Spleen (tissue), 11 donors: Measurements from ENCODE around the gene IGHMBP2. TPM values are rescaled to one million over a fixed set of nuclear protein-coding genes. Genes with fewer than 3 reads are reported as not detected.

Source experiments
- DNase-seq: peaks from one replicate; pipeline ENCODE4 v3.0.0-alpha.2; 2020
- H3K27ac ChIP-seq, 8 donors: fragments of 200-600 bp; sonication (generic) in 7 of 8; 1 replicate in 4 of 8; 2 replicates in 4 of 8; pipeline versions ENCODE4 v1.5.0 to v1.8.0; 2016 to 2021; ENCODE audit warnings: inconsistent platforms in 4 of 8, mild to moderate bottlenecking in 4 of 8, moderate library complexity in 1 of 8
- H3K27me3 ChIP-seq, 7 donors: fragments of 200-600 bp; sonication (generic) in 6 of 7; replicated peaks in 1 of 7; 1 replicate in 4 of 7; 2 replicates in 3 of 7; pipeline versions ENCODE4 v1.5.0 to v1.8.0; 2016 to 2021; ENCODE audit warnings: inconsistent platforms in 3 of 7, mild to moderate bottlenecking in 1 of 7
- H3K36me3 ChIP-seq, 6 donors: fragments of 200-600 bp; sonication (generic) in 5 of 6; 1 replicate in 4 of 6; 2 replicates in 2 of 6; pipeline versions ENCODE4 v1.5.0 to v1.8.0; 2016 to 2021; ENCODE audit warnings: inconsistent platforms in 2 of 6
- H3K4me1 ChIP-seq, 6 donors: fragments of 200-600 bp; sonication (generic) in 5 of 6; 1 replicate in 3 of 6; 2 replicates in 3 of 6; pipeline versions ENCODE4 v1.5.0 to v1.8.0; 2016 to 2021; ENCODE audit warnings: inconsistent platforms in 3 of 6
- H3K4me3 ChIP-seq, 8 donors: fragments of 200-600 bp; sonication (generic) in 7 of 8; 1 replicate in 4 of 8; 2 replicates in 4 of 8; pipeline versions ENCODE4 v1.5.0 to v1.8.0; 2016 to 2021; ENCODE audit warnings: inconsistent platforms in 4 of 8, mild to moderate bottlenecking in 4 of 8, moderate library complexity in 2 of 8
- H3K9me3 ChIP-seq, 8 donors: fragments of 200-600 bp; sonication (generic) in 7 of 8; 1 replicate in 4 of 8; 2 replicates in 4 of 8; pipeline versions ENCODE4 v1.5.0 to v1.8.0; 2016 to 2021; ENCODE audit warnings: inconsistent platforms in 4 of 8
- POLR2A ChIP-seq, 3 donors: fragments of 450-650 bp; IDR thresholded peaks; one replicate each; pipeline ENCODE4 v1.5.1; 2017; ENCODE audit warnings: antibody characterized with exemption in 3 of 3, mild to moderate bottlenecking in 1 of 3
- POLR2AphosphoS5 ChIP-seq, 3 donors: sonication (generic); formaldehyde crosslinking; IDR thresholded peaks; one replicate each; pipeline ENCODE4 v1.5.1; 2017; ENCODE audit warnings: antibody characterized with exemption in 3 of 3
- WGBS, 5 donors: extraction: QIAGEN DNeasy Blood & Tissue Kit in 3 of 5; methylation state at CpG; one replicate each; pipeline versions ENCODE4 v1.1.5 to v1.1.7; 2013 to 2018; 5-methylcytosine and 5-hydroxymethylcytosine counted together
- intact Hi-C: fragments of 100-400 bp; cut with DNase I; formaldehyde crosslinking; loops from one replicate; pipeline ENCODE4 v1.15.0; 2023; ENCODE audit warnings: low total_unique reads
- polyA plus RNA-seq, 3 donors: library from polyadenylated mRNA; stranded (reverse); fragments of 200-250 nt; gene quantifications; one replicate each; pipeline ENCODE4 v1.2.1, GENCODE V29; 2013
- total RNA-seq, 7 donors: library from RNA; depleted of rRNA in 3 of 7; stranded (reverse); fragments of >200 nt in 3 of 7; fragmentation: NEBNext Ultra II Directional in 4 of 7; extraction: Animal tissue kit (Norgen Biotek cat#: 25700) in 4 of 7; gene quantifications; one replicate each; pipeline versions ENCODE4 v1.1.0 to v1.2.1, GENCODE V29; 2016 to 2021
- TF ChIP-seq, protein P1 (sequence below), 11 experiments: fragments of 200-600 bp in 7 of 11; fragments of 450-650 bp in 4 of 11; sonication (generic) in 4 of 11; IDR thresholded peaks in 8 of 11; conservative IDR thresholded peaks in 3 of 11; 1 replicate in 7 of 11; 2 replicates in 4 of 11; pipeline versions ENCODE4 v1.4.0 to v1.8.0; 2016 to 2021; ENCODE audit warnings: antibody characterized with exemption in 11 of 11, inconsistent platforms in 4 of 11, mild to moderate bottlenecking in 1 of 11
- donor health status: healthy with polysubstance abuse.
- donor health status: DM: no; HTN: no; CAD: no; lungs with moderate emphysema.
- donor health status: DM: no; HTN: no; CAD: no.
- donor health status: Bipolar disorder and iron deficiency.
- donor health status: healthy.
- donor health status: DM: no; HTN: no; CAD: no.
- donor health status: DM: yes; HTN: yes; CAD: no.

The IGHMBP2 gene
- total and polyA plus RNA-seq, 10 donors, result 8.2 to 31.6 (median 24.6) TPM

DNA sequence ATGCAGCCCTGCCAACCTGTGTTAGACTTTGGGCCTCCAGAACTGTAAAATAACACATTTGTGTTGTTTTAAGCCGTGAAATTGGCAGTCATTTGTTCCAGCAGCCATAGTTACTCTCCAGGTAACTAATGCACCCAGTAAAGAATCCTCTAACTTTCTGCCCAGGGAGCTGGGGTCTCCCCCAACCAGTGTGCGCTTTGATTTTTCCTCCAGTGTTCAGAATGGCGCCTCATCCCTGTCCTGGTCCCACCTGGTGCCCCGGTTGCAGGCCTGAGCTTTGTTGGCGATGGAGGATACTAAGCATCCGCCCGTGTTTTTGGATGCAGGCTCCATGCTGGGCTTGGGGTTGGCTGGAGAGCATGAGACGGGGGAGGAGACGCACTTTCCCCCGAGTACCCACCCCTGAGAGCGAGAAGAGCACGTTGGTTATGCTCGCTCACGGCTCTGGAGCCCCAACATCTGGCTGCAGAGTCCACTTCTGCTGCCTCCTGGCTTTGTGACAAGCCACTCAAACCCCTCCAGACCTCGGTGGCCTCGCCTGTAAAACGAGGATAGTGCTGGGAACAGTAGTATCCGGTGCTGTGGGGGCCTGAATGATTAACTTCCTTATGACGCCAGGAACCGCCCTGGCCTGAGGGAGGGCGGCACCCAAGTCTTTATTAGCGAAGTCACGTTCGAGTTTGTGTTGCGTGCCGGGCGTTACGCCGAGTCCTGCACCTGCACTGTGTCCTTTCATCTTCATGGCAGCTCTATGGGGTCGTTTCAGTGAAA, 51.3 kb downstream of the IGHMBP2 start:
- H3K27me3 ChIP-seq, result peaks cover 0 to 56% (median 0%) of the 10 kb centered on the region in 7 donors
- peak; percentile 39 to 76 (median 74) for TF ChIP-seq POLR2AphosphoS5 (IDR thresholded peaks at IDR 0.05)
- TF ChIP-seq, protein P1, sequence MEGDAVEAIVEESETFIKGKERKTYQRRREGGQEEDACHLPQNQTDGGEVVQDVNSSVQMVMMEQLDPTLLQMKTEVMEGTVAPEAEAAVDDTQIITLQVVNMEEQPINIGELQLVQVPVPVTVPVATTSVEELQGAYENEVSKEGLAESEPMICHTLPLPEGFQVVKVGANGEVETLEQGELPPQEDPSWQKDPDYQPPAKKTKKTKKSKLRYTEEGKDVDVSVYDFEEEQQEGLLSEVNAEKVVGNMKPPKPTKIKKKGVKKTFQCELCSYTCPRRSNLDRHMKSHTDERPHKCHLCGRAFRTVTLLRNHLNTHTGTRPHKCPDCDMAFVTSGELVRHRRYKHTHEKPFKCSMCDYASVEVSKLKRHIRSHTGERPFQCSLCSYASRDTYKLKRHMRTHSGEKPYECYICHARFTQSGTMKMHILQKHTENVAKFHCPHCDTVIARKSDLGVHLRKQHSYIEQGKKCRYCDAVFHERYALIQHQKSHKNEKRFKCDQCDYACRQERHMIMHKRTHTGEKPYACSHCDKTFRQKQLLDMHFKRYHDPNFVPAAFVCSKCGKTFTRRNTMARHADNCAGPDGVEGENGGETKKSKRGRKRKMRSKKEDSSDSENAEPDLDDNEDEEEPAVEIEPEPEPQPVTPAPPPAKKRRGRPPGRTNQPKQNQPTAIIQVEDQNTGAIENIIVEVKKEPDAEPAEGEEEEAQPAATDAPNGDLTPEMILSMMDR (IDR thresholded peaks at IDR 0.05 in 8 of 11, conservative IDR thresholded peaks at IDR 0.05 in 3 of 11), result no peak
- H3K27ac ChIP-seq, result peak overlapping the region in 1 of 8 donors; percentile 10
- H3K4me1 ChIP-seq, result peaks cover 4 to 18% (median 13%) of the 10 kb centered on the region in 6 donors
- peak; percentile 83 for DNase-seq
- intact Hi-C loops, result no loop called here
- no peaks in the 10 kb centered on the region for H3K36me3 ChIP-seq
- H3K4me3 ChIP-seq, result peak overlapping the region in 1 of 8 donors; percentile 23
- 28 to 49% (median 30%) methylated on average over 16 to 30 of the region's 30 CpGs for WGBS, 5 donors
- peaks cover 0 to 7% (median 0%) of the 10 kb centered on the region in 8 donors for H3K9me3 ChIP-seq

DNA sequence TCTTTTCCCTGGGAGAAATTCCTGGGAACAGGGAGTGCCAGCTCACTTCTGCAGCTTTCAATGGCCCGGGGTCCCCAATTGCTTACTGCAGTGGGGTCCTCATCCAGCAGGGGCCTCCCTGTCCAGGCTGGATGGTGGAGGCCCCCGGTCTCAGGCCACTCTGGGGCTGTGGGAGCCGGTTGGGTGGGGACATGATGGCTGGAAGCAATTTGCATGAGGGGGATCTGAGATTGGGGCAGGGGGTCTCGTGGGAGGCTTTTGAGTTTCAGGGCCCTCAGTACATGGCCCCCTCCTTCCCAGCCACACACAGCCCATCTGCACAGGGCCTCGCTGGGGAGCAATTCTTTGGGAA, 51.9 kb downstream of the IGHMBP2 start:
- no peak for TF ChIP-seq POLR2A (IDR thresholded peaks at IDR 0.05)
- no peak for TF ChIP-seq POLR2AphosphoS5 (IDR thresholded peaks at IDR 0.05)
- TF ChIP-seq, protein P1 (IDR thresholded peaks at IDR 0.05 in 8 of 11, conservative IDR thresholded peaks at IDR 0.05 in 3 of 11), result no peak
- Histone ChIP-seq H3K4me1 (peaks cover 4 to 18% (median 13%) of the 10 kb centered on the region in 6 donors), H3K27me3 (peaks cover 0 to 51% (median 0%) of the 10 kb centered on the region in 7 donors), H3K4me3 (peak overlapping the region in 1 of 8 donors; percentile 23), H3K36me3 (no peaks in the 10 kb centered on the region), H3K27ac (peak overlapping the region in 1 of 8 donors; percentile 10), H3K9me3 (peaks cover 0 to 7% (median 0%) of the 10 kb centered on the region in 8 donors)
- intact Hi-C loops, result no loop called here
- whole genome bisulfite sequencing, 5 donors, result 12 to 20% (median 16%) methylated on average over 1 to 5 of the region's 5 CpGs; no CpG with 5 or more reads in 1 of the 5 donors
- no peak for DNase-seq

DNA sequence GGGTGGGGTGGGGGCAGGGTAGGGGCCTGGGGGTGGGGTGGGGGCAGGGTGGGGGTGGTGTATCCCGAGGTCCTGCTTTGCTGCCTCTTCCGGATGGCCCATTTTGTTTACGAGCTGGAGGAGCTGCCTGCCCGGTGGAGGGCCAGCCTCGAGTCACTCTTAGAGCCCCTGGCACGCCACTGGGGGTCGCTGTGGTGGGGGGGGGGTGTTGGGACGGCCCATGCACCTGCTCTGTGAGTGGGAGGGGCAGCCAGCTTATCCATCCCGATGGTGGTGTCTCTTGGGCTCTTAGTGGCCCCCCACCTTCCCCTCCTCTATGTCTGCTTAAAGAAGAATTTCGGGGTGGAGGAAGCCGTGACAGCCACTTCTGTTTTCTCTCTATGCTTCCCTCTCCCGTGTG, 52.5 kb downstream of the IGHMBP2 start:
- Histone ChIP-seq H3K4me3 (no peak overlapping the region), H3K4me1 (peaks cover 4 to 18% (median 13%) of the 10 kb centered on the region in 6 donors), H3K9me3 (peaks cover 0 to 7% (median 0%) of the 10 kb centered on the region in 8 donors), H3K27me3 (peaks cover 0 to 48% (median 0%) of the 10 kb centered on the region in 7 donors), H3K27ac (no peak overlapping the region), H3K36me3 (no peaks in the 10 kb centered on the region)
- 4 to 14% (median 9%) methylated on average over 6 to 12 of the region's 12 CpGs for WGBS, 5 donors
- intact Hi-C loops, result no loop called here
- no peak for TF ChIP-seq POLR2AphosphoS5 (IDR thresholded peaks at IDR 0.05)
- TF ChIP-seq, protein P1 (IDR thresholded peaks at IDR 0.05 in 8 of 11, conservative IDR thresholded peaks at IDR 0.05 in 3 of 11), result peak in 4 of 11 experiments; percentile 10 to 40 (median 18)
- no peak for DNase-seq

DNA sequence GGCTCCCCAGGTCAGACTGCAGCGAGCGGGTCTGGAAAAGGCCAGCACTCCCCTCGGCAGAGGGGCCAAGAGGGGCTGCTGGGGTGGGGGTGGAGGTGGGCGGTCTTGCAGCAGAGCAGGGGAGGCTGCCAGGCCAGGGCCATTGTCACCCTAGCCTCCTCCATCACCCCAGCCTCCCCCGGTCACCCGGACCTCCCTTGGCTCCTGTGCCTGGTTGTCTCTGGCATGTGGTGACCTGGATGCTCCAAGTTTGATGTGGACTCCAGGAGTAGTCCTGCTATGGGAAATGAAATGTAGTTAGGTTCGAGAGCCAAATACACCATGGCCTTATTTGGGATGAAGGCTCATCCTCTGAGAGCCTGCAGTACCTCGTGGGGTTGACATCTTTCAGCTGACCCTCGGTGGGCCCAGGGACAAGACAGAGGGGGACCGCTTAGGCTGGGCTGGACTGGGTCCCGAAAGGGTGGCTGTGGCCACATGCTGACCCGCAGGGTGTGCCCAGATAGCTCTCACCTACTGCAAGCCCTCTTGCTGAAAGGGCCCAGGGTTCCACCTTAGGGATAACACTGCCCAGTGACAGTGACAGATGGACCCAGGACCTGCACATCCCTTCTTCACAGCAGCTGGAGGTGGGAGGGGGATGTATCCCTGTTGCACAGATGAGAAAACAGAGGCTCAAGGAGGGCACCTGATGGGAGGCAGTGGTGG, 53.0 kb downstream of the IGHMBP2 start:
- intact Hi-C loops, result no loop called here
- Histone ChIP-seq H3K9me3 (peaks cover 0 to 7% (median 0%) of the 10 kb centered on the region in 8 donors), H3K4me1 (peaks cover 4 to 18% (median 13%) of the 10 kb centered on the region in 6 donors), H3K4me3 (no peak overlapping the region), H3K36me3 (no peaks in the 10 kb centered on the region), H3K27ac (no peak overlapping the region), H3K27me3 (peaks cover 0 to 45% (median 0%) of the 10 kb centered on the region in 7 donors)
- 70 to 87% (median 79%) methylated on average over 9 to 12 of the region's 12 CpGs for WGBS, 5 donors
- DNase-seq, result no peak
- no peak for TF ChIP-seq POLR2AphosphoS5 (IDR thresholded peaks at IDR 0.05)
- no peak for TF ChIP-seq POLR2A (IDR thresholded peaks at IDR 0.05)
- TF ChIP-seq, protein P1 (IDR thresholded peaks at IDR 0.05 in 8 of 11, conservative IDR thresholded peaks at IDR 0.05 in 3 of 11), result no peak
